CD14-positive monocyte (primary cell): ENCODE measurements around the gene ATPAF2. TPM values are rescaled to one million over a fixed set of nuclear protein-coding genes. Genes with fewer than 3 reads are reported as not detected.

ENCODE experiments used
- DNase-seq, 3 donors: peaks; one replicate each; pipeline ENCODE4 v3.0.0-alpha.2; 2011 to 2022
- H2AFZ ChIP-seq: 2 replicates; pipeline ENCODE4 v1.6.0; 2012; ENCODE audit warnings: mild to moderate bottlenecking, low read depth, low read length, inconsistent platforms; ENCODE audit not compliant: insufficient read depth, poor library complexity, severe bottlenecking
- H3K27ac ChIP-seq, 2 donors: 1 replicate in 1 of 2; 2 replicates in 1 of 2; pipeline ENCODE4 v1.5.1; 2012 to 2013; ENCODE audit warnings: low read length in 2 of 2, control low read depth in 1 of 2, inconsistent platforms in 1 of 2, low read depth in 1 of 2, mild to moderate bottlenecking in 1 of 2
- H3K27me3 ChIP-seq, 2 donors: one replicate each; pipeline versions ENCODE4 v1.6.0 to v1.6.1; 2011 to 2013; ENCODE audit warnings: low read length in 2 of 2; ENCODE audit not compliant: control insufficient read depth in 2 of 2, insufficient read depth in 2 of 2
- H3K36me3 ChIP-seq, 2 donors: replicated peaks in 1 of 2; 1 replicate in 1 of 2; 2 replicates in 1 of 2; pipeline versions ENCODE4 v1.5.1 to v1.6.1; 2012 to 2013; ENCODE audit warnings: low read length in 2 of 2, control low read depth in 1 of 2, inconsistent platforms in 1 of 2, mild to moderate bottlenecking in 1 of 2; ENCODE audit not compliant: insufficient read depth in 2 of 2, control insufficient read depth in 1 of 2
- H3K4me1 ChIP-seq, 2 donors: 1 replicate in 1 of 2; 2 replicates in 1 of 2; pipeline versions ENCODE4 v1.5.1 to v1.6.1; 2012 to 2013; ENCODE audit warnings: low read length in 2 of 2, control low read depth in 1 of 2, inconsistent platforms in 1 of 2, mild to moderate bottlenecking in 1 of 2, moderate library complexity in 1 of 2; ENCODE audit not compliant: insufficient read depth in 2 of 2, control insufficient read depth in 1 of 2
- H3K4me2 ChIP-seq: replicated peaks from 2 replicates; pipeline ENCODE3; 2012; ENCODE audit warnings: low read length, moderate library complexity, mild to moderate bottlenecking; ENCODE audit not compliant: poor library complexity, severe bottlenecking; ENCODE audit errors: extremely low read depth
- H3K4me3 ChIP-seq, 3 experiments: fragments of 200-600 bp in 1 of 3; sonication (generic) in 1 of 3; replicated peaks in 1 of 3; 1 replicate in 2 of 3; 2 replicates in 1 of 3; pipeline ENCODE4 v1.5.1; 2011 to 2013; ENCODE audit warnings: low read length in 3 of 3, mild to moderate bottlenecking in 3 of 3, control low read depth in 2 of 3, low read depth in 2 of 3, inconsistent platforms in 1 of 3, moderate library complexity in 1 of 3
- H3K79me2 ChIP-seq: 2 replicates; pipeline ENCODE4 v1.6.0; 2012; ENCODE audit warnings: mild to moderate bottlenecking, control low read depth, inconsistent platforms, low read length, moderate library complexity; ENCODE audit not compliant: insufficient read depth
- H3K9ac ChIP-seq: 2 replicates; pipeline ENCODE4 v1.6.0; 2017; ENCODE audit warnings: low read length, mild to moderate bottlenecking; ENCODE audit not compliant: insufficient read depth, poor library complexity, severe bottlenecking
- H3K9me3 ChIP-seq, 2 donors: replicated peaks in 1 of 2; 1 replicate in 1 of 2; 2 replicates in 1 of 2; pipeline versions ENCODE4 v1.5.1 to v1.6.1; 2012 to 2013; ENCODE audit warnings: low read length in 2 of 2, control low read depth in 1 of 2; ENCODE audit not compliant: control insufficient read depth in 1 of 2, insufficient read depth in 1 of 2
- H4K20me1 ChIP-seq: 2 replicates; pipeline ENCODE4 v1.6.0; 2012; ENCODE audit warnings: mild to moderate bottlenecking, low read length, control low read depth, moderate library complexity; ENCODE audit not compliant: insufficient read depth
- H3K27ac Mint-ChIP-seq, 7 donors: one replicate each; pipeline ENCODE4 v1.8.0; 2020; ENCODE audit warnings: mild to moderate bottlenecking in 7 of 7, mixed read lengths in 7 of 7, moderate library complexity in 6 of 7, inconsistent platforms in 2 of 7
- H3K27me3 Mint-ChIP-seq, 3 donors: one replicate each; pipeline ENCODE4 v1.8.0; 2021 to 2022; ENCODE audit warnings: low read depth in 3 of 3, mild to moderate bottlenecking in 3 of 3, mixed read lengths in 3 of 3, moderate library complexity in 3 of 3, inconsistent platforms in 1 of 3
- H3K36me3 Mint-ChIP-seq, 2 donors: one replicate each; pipeline ENCODE4 v1.8.0; 2020; ENCODE audit warnings: mixed read lengths in 2 of 2, inconsistent platforms in 1 of 2, mild to moderate bottlenecking in 1 of 2
- H3K4me1 Mint-ChIP-seq: one replicate; pipeline ENCODE4 v1.8.0; 2020; ENCODE audit warnings: mild to moderate bottlenecking, mixed read lengths
- H3K4me3 Mint-ChIP-seq, 2 donors: one replicate each; pipeline ENCODE4 v1.8.0; 2020; ENCODE audit warnings: mild to moderate bottlenecking in 2 of 2, mixed read lengths in 2 of 2, moderate library complexity in 1 of 2
- H3K9me3 Mint-ChIP-seq, 7 donors: one replicate each; pipeline ENCODE4 v1.8.0; 2020 to 2022; ENCODE audit warnings: mixed read lengths in 7 of 7, mild to moderate bottlenecking in 6 of 7, moderate library complexity in 6 of 7, inconsistent platforms in 2 of 7
- CTCF ChIP-seq: fragments of 200-600 bp; IDR thresholded peaks from one replicate; pipeline ENCODE4 v1.8.0; 2022; ENCODE audit warnings: antibody characterized with exemption, mild to moderate bottlenecking
- WGBS: methylation state at CpG from one replicate; pipeline ENCODE4 v1.1.5; 2013; ENCODE audit warnings: missing lambda C conversion rate; ENCODE audit not compliant: insufficient coverage; 5-methylcytosine and 5-hydroxymethylcytosine counted together
- intact Hi-C, 2 donors: fragments of 100-400 bp; cut with micrococcal nuclease; formaldehyde crosslinking; loops; one replicate each; pipeline versions ENCODE4 v1.15.0 to v1.15.1; 2023
- polyA plus RNA-seq, 3 donors: library from polyadenylated mRNA; depleted of rRNA in 1 of 3; unstranded in 2 of 3; stranded (reverse) in 1 of 3; fragments of 300-500 nt in 2 of 3; fragments of >200 nt in 1 of 3; fragmentation: Illumina TruSeq in 2 of 3; gene quantifications; 1 replicate in 2 of 3; 2 replicates in 1 of 3; pipeline ENCODE4 v1.2.3, GENCODE V29; 2012 to 2021

The ATPAF2 gene
- polyA plus RNA-seq, 3 donors, result 41.3 to 50.8 (median 44.9) TPM

- Histone ChIP-seq H3K27ac (no peak overlapping the region), H3K79me2 (peaks cover 21% of the 10 kb centered on the region), H3K4me2 (no peak overlapping the region), H3K9me3 (no peaks in the 10 kb centered on the region), H2AFZ (no peak overlapping the region), H3K4me3 (no peak overlapping the region), H3K36me3 (no peaks in the 10 kb centered on the region), H3K27me3 (no peaks in the 10 kb centered on the region), H3K9ac (no peak overlapping the region), H3K4me1 (peaks cover 11 to 19% of the 10 kb centered on the region in 2 donors), H4K20me1 (no peaks in the 10 kb centered on the region)
- Mint-ChIP-seq H3K27me3 (peaks cover 4 to 7% (median 5%) of the 10 kb centered on the region in 3 donors), H3K4me3 (no peak overlapping the region), H3K27ac (no peak overlapping the region), H3K4me1 (peaks cover 20% of the 10 kb centered on the region), H3K9me3 (peaks cover 0 to 3% (median 0%) of the 10 kb centered on the region in 7 donors), H3K36me3 (no peaks in the 10 kb centered on the region)
- no peak for TF ChIP-seq CTCF
- intact Hi-C loops, result no loop called here
- no CpG with 5 or more reads among the region's 4 CpGs for WGBS
- DNase-seq, result no peak
Observed at GRCh38 chr17:18084256-18084655, 45.3 kb upstream of the ATPAF2 start.

GRCh38 chr17:18079543-18079942 lies 40.6 kb upstream of the ATPAF2 start:
- peaks cover 6 to 13% (median 10%) of the 10 kb centered on the region in 3 donors for H3K27me3 Mint-ChIP-seq
- H3K4me1 ChIP-seq, result no peaks in the 10 kb centered on the region
- H2AFZ ChIP-seq, result no peak overlapping the region
- no peak overlapping the region for H3K9ac ChIP-seq
- no peak overlapping the region for H3K4me3 Mint-ChIP-seq
- no peaks in the 10 kb centered on the region for H3K36me3 Mint-ChIP-seq
- H3K4me2 ChIP-seq, result no peak overlapping the region
- H3K9me3 ChIP-seq, result no peaks in the 10 kb centered on the region
- H3K27ac Mint-ChIP-seq, result peak overlapping the region in 1 of 7 donors; percentile 31
- H3K36me3 ChIP-seq, result no peaks in the 10 kb centered on the region
- 100% methylated on average over 2 of the region's 4 CpGs for whole genome bisulfite sequencing
- no peak for TF ChIP-seq CTCF
- no peak overlapping the region for H3K27ac ChIP-seq
- H3K79me2 ChIP-seq, result no peaks in the 10 kb centered on the region
- no peak overlapping the region for H3K4me3 ChIP-seq
- no peaks in the 10 kb centered on the region for H3K4me1 Mint-ChIP-seq
- intact Hi-C loops, result no loop called here
- H3K9me3 Mint-ChIP-seq, result no peaks in the 10 kb centered on the region
- H3K27me3 ChIP-seq, result no peaks in the 10 kb centered on the region
- H4K20me1 ChIP-seq, result no peaks in the 10 kb centered on the region
- DNase-seq, result no peak
